HepG2 (cell line): ENCODE measurements around the gene SLC26A9.

ENCODE experiments used
- CBX2 ChIP-seq, 2 experiments: fragments of 200-600 bp in 1 of 2; sonication (generic); formaldehyde crosslinking in 1 of 2; IDR thresholded peaks; 2 replicates each; pipeline versions ENCODE4 v1.7.0 to v1.8.1; 2018 to 2022; ENCODE audit warnings: low read depth in 2 of 2, low read length in 1 of 2, mild to moderate bottlenecking in 1 of 2, missing genetic modification reagents in 1 of 2
- MAFF ChIP-seq: IDR thresholded peaks from 2 replicates; pipeline ENCODE4 v1.6.1; 2011; ENCODE audit warnings: low read depth, low read length, improper control_type of control experiment

- TF ChIP-seq CBX2 (IDR thresholded peaks at IDR 0.05; ENCODE audit: low read depth, low read length) (no peak), CBX2 (CRISPR knock-in tag; IDR thresholded peaks at IDR 0.05; ENCODE audit: low read depth) (no peak), MAFF (no peak)
Observed at GRCh38 chr1:205896351-205896750, 46.9 kb downstream of the SLC26A9 start.
